Measurements from ENCODE around the gene FGD4.

The FGD4 gene

DNA sequence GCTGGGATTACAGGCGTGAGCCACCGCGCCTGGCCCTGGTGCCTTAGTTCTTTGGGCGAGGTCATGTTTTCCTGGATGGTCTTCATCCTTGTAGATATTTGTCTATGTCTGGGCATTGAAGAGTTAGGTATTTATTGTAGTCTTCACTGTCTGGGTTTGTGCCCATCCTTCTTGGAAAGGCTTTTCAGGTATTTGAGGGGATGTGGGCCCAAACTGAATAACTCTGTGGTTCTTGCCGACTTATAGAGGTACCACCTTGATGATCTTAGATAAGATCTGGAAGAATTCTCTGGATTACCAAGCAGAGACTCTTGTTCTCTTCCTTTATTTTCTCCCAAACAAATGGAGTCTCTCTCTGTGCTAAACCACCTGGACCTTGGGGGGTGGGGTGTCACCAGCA lies 18.9 kb downstream of the FGD4 start:
- Histone ChIP-seq H3K27ac (no peak overlapping the region), H2AFZ (no peak overlapping the region), H3K4me3 (ENCODE audit: low read depth, low read length) (no peak overlapping the region), H3K9ac (no peak overlapping the region), H3K79me2 (peaks cover 9% of the 10 kb centered on the region), H3K27me3 (ENCODE audit: control insufficient read depth, insufficient read depth, low read length) (no peaks in the 10 kb centered on the region), H3K9me3 (ENCODE audit: control insufficient read depth, low read length) (no peaks in the 10 kb centered on the region), H3K4me2 (ENCODE audit: low read length) (no peak overlapping the region), H3K36me3 (ENCODE audit: control insufficient read depth, insufficient read depth, low read length) (no peaks in the 10 kb centered on the region), H3K4me1 (peaks cover 22% of the 10 kb centered on the region)
- TF ChIP-seq, protein P1, sequence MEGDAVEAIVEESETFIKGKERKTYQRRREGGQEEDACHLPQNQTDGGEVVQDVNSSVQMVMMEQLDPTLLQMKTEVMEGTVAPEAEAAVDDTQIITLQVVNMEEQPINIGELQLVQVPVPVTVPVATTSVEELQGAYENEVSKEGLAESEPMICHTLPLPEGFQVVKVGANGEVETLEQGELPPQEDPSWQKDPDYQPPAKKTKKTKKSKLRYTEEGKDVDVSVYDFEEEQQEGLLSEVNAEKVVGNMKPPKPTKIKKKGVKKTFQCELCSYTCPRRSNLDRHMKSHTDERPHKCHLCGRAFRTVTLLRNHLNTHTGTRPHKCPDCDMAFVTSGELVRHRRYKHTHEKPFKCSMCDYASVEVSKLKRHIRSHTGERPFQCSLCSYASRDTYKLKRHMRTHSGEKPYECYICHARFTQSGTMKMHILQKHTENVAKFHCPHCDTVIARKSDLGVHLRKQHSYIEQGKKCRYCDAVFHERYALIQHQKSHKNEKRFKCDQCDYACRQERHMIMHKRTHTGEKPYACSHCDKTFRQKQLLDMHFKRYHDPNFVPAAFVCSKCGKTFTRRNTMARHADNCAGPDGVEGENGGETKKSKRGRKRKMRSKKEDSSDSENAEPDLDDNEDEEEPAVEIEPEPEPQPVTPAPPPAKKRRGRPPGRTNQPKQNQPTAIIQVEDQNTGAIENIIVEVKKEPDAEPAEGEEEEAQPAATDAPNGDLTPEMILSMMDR (IDR thresholded peaks at IDR 0.05) = no peak

DNA sequence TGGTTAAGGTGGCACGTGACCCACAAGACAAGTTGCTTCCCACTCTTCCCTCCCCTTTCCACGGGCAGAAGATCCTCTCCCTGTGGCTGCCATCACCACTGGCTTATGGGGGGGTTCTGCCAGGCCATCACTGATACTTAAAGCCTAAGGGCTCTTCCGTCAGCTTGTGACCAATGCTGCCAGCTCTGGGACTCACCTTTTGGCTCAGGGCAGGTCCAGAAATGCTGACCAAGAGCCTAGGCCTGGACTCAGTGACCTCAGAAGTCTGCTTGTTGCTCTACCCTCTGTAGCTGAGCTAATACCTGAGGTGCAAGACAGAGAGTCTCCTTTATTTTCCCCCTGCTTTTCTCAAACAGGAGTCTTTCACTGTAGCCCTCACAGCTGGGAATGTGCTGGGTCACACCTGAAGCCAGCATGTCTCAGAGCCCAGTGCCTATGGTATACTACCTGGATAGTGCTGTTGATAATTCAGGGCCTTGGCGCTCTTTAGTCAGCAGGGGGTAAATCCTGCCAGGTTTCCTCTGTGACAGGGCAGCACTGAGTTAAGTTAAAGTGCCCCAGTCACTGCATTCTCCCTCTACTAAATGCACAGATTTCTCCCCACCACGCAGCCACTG lies 19.7 kb downstream of the FGD4 start:
- Histone ChIP-seq H3K4me2 (ENCODE audit: low read length) (no peak overlapping the region), H3K36me3 (ENCODE audit: control insufficient read depth, insufficient read depth, low read length) (no peaks in the 10 kb centered on the region), H3K4me3 (ENCODE audit: low read depth, low read length) (no peak overlapping the region), H3K79me2 (peaks cover 9% of the 10 kb centered on the region), H3K27me3 (ENCODE audit: control insufficient read depth, insufficient read depth, low read length) (no peaks in the 10 kb centered on the region), H2AFZ (peak overlapping the region; percentile 27), H3K9ac (no peak overlapping the region), H3K27ac (peak overlapping the region; percentile 40), H3K9me3 (ENCODE audit: control insufficient read depth, low read length) (no peaks in the 10 kb centered on the region), H3K4me1 (peaks cover 22% of the 10 kb centered on the region)
- TF ChIP-seq, protein P1 (IDR thresholded peaks at IDR 0.05) = no peak

DNA sequence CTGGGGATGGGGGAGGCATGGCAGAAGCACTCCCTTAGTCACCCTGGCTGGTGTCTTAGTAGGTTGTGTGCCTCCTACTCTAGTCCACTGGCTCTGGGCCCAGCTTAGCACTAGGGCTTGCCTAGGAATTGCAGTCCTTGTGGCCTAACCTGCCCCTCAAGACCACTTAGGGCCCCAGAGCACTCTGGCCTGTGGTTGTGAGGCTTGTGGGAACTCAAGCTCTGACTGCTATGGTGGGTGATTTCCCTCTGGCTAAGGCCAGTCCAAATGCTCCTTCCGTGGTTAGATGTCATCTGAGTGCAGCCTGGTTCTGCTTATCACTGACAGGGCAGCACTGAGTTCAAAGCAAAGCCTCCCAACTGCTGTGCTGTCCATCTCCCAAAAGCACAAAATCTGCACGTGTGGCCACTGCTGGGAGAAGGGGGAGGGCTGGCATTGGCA lies 20.2 kb downstream of the FGD4 start:
- peak overlapping the region; percentile 40 for H3K27ac ChIP-seq
- TF ChIP-seq, protein P1 (IDR thresholded peaks at IDR 0.05) = no peak
- no peaks in the 10 kb centered on the region for H3K9me3 ChIP-seq (ENCODE audit: control insufficient read depth, low read length)
- H3K79me2 ChIP-seq = peaks cover 13% of the 10 kb centered on the region
- no peaks in the 10 kb centered on the region for H3K36me3 ChIP-seq (ENCODE audit: control insufficient read depth, insufficient read depth, low read length)
- H2AFZ ChIP-seq = peak overlapping the region; percentile 27
- no peak overlapping the region for H3K4me2 ChIP-seq (ENCODE audit: low read length)
- H3K4me3 ChIP-seq (ENCODE audit: low read depth, low read length) = no peak overlapping the region
- peaks cover 22% of the 10 kb centered on the region for H3K4me1 ChIP-seq
- H3K27me3 ChIP-seq (ENCODE audit: control insufficient read depth, insufficient read depth, low read length) = no peaks in the 10 kb centered on the region
- no peak overlapping the region for H3K9ac ChIP-seq

DNA sequence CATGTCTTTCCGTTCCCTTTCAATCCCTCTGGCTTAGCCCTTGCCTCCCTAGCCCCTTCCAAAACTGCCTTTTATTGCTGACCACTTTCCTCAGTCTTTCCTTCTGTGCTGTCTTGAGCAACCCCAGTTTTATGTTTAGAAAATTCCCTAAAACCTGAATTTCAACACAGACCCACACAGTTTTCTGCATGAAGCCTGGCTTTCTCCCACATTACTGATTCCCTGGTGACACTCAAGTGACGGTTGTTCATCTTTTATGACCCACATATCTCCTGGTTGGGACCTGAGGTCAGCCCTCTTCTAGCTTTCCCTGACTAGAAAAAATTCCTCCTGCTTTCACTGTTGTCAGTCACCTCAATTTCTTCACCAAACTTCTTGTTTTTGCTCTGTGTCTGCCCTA lies 21.0 kb downstream of the FGD4 start:
- Histone ChIP-seq H3K9ac (no peak overlapping the region), H3K4me1 (peaks cover 22% of the 10 kb centered on the region), H3K4me2 (ENCODE audit: low read length) (no peak overlapping the region), H3K9me3 (ENCODE audit: control insufficient read depth, low read length) (no peaks in the 10 kb centered on the region), H2AFZ (no peak overlapping the region), H3K79me2 (peaks cover 19% of the 10 kb centered on the region), H3K27me3 (ENCODE audit: control insufficient read depth, insufficient read depth, low read length) (no peaks in the 10 kb centered on the region), H3K27ac (no peak overlapping the region), H3K4me3 (ENCODE audit: low read depth, low read length) (no peak overlapping the region), H3K36me3 (ENCODE audit: control insufficient read depth, insufficient read depth, low read length) (no peaks in the 10 kb centered on the region)
- TF ChIP-seq, protein P1 (IDR thresholded peaks at IDR 0.05) = no peak

DNA sequence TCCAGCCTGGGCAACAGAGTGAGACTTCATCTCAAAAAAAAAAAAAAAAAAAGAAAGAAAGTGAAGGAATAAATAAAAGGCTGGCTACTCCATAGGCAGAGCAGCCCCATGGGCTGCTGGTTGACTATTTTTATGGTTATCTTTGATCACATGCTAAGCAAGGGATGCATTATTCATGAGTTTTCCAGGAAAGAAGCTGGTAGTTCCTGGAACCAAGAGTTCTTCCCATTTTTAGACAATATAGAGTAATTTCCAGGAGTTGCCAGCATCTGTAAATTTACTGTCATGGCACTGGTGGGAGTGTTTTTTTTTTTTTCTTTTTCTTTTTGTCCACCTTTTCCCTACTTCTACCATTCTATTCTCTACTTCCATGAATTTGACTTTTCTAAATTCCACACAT lies 24.2 kb downstream of the FGD4 start:
- no peak overlapping the region for H3K4me3 ChIP-seq (ENCODE audit: low read depth, low read length)
- peaks cover 19% of the 10 kb centered on the region for H3K4me1 ChIP-seq
- H3K4me2 ChIP-seq (ENCODE audit: low read length) = no peak overlapping the region
- H3K27me3 ChIP-seq (ENCODE audit: control insufficient read depth, insufficient read depth, low read length) = no peaks in the 10 kb centered on the region
- no peak overlapping the region for H2AFZ ChIP-seq
- peaks cover 26% of the 10 kb centered on the region for H3K79me2 ChIP-seq
- H3K9ac ChIP-seq = no peak overlapping the region
- H3K36me3 ChIP-seq (ENCODE audit: control insufficient read depth, insufficient read depth, low read length) = no peaks in the 10 kb centered on the region
- TF ChIP-seq, protein P1 (IDR thresholded peaks at IDR 0.05) = no peak
- no peak overlapping the region for H3K27ac ChIP-seq
- H3K9me3 ChIP-seq (ENCODE audit: control insufficient read depth, low read length) = no peaks in the 10 kb centered on the region

All from parathyroid adenoma (tissue), 2 donors.